H9 (cell line): ENCODE measurements around the gene PPFIA4. TPM values are rescaled to one million over a fixed set of nuclear protein-coding genes. Genes with fewer than 3 reads are reported as not detected.

Source experiments
- DNase-seq: peaks from one replicate; pipeline ENCODE4 v3.0.0-alpha.2; 2017
- H2AFZ ChIP-seq: one replicate; pipeline ENCODE4 v1.6.1; 2013; ENCODE audit warnings: mild to moderate bottlenecking, low read length, control low read depth, moderate library complexity
- H2AK5ac ChIP-seq: 2 replicates; pipeline ENCODE4 v1.6.1; 2013; ENCODE audit warnings: low read length, control low read depth, mixed read lengths; ENCODE audit not compliant: insufficient read length
- H2BK120ac ChIP-seq: one replicate; pipeline ENCODE4 v1.6.1; 2013; ENCODE audit warnings: low read depth, mild to moderate bottlenecking, low read length, control low read depth, inconsistent platforms; ENCODE audit not compliant: poor library complexity, severe bottlenecking
- H2BK12ac ChIP-seq: 2 replicates; pipeline ENCODE4 v1.6.1; 2013; ENCODE audit warnings: low read length, control low read depth, mixed read lengths, low read depth; ENCODE audit not compliant: insufficient read length
- H2BK15ac ChIP-seq: 2 replicates; pipeline ENCODE4 v1.6.1; 2013; ENCODE audit warnings: low read depth, low read length, control low read depth
- H2BK20ac ChIP-seq: one replicate; pipeline ENCODE4 v1.6.1; 2013; ENCODE audit warnings: low read depth, mild to moderate bottlenecking, low read length, control low read depth, inconsistent platforms; ENCODE audit not compliant: poor library complexity, severe bottlenecking
- H2BK5ac ChIP-seq: 2 replicates; pipeline ENCODE4 v1.6.1; 2013; ENCODE audit warnings: low read length, control low read depth, mixed read lengths; ENCODE audit not compliant: insufficient read length
- H3K14ac ChIP-seq: 2 replicates; pipeline ENCODE4 v1.6.1; 2013; ENCODE audit warnings: low read length, control low read depth; ENCODE audit not compliant: insufficient read depth
- H3K18ac ChIP-seq: 2 replicates; pipeline ENCODE4 v1.6.1; 2013; ENCODE audit warnings: low read depth, mild to moderate bottlenecking, mixed read lengths, low read length, control low read depth; ENCODE audit not compliant: insufficient read length
- H3K23ac ChIP-seq: 2 replicates; pipeline ENCODE4 v1.6.1; 2013; ENCODE audit warnings: low read length, control low read depth, mixed read lengths, low read depth; ENCODE audit not compliant: insufficient read length
- H3K23me2 ChIP-seq: 2 replicates; pipeline ENCODE4 v1.6.1; 2013; ENCODE audit warnings: low read depth, mild to moderate bottlenecking, mixed read lengths, low read length, control low read depth; ENCODE audit not compliant: insufficient read length, poor library complexity, severe bottlenecking
- H3K27ac ChIP-seq: 2 replicates; pipeline ENCODE4 v1.5.1; 2013; ENCODE audit warnings: low read length, control low read depth, mixed read lengths, low read depth; ENCODE audit not compliant: insufficient read length
- H3K27me3 ChIP-seq: 2 replicates; pipeline ENCODE4 v1.6.1; 2013; ENCODE audit warnings: low read length, control low read depth, inconsistent platforms; ENCODE audit not compliant: insufficient read depth
- H3K4ac ChIP-seq: 2 replicates; pipeline ENCODE4 v1.6.1; 2013; ENCODE audit warnings: low read depth, mild to moderate bottlenecking, control low read depth, inconsistent platforms, low read length, moderate library complexity
- H3K4me1 ChIP-seq: 2 replicates; pipeline ENCODE4 v1.6.1; 2013; ENCODE audit warnings: low read length, control low read depth, inconsistent platforms; ENCODE audit not compliant: insufficient read depth
- H3K4me2 ChIP-seq: 2 replicates; pipeline ENCODE4 v1.6.1; 2013; ENCODE audit warnings: low read length, control low read depth, mixed read lengths; ENCODE audit not compliant: insufficient read length, insufficient read depth
- H3K56ac ChIP-seq: 2 replicates; pipeline ENCODE4 v1.6.1; 2013; ENCODE audit warnings: low read depth, mild to moderate bottlenecking, mixed read lengths, low read length, control low read depth; ENCODE audit not compliant: insufficient read length
- H3K79me1 ChIP-seq: 2 replicates; pipeline ENCODE4 v1.6.1; 2013; ENCODE audit warnings: low read depth, mild to moderate bottlenecking, moderate library complexity, low read length, control low read depth, inconsistent platforms; ENCODE audit not compliant: insufficient read depth, poor library complexity, severe bottlenecking
- H3K79me2 ChIP-seq: 2 replicates; pipeline ENCODE4 v1.6.1; 2013; ENCODE audit warnings: low read length, control low read depth, inconsistent platforms; ENCODE audit not compliant: insufficient read depth
- H3K9ac ChIP-seq: 2 replicates; pipeline ENCODE4 v1.6.1; 2013; ENCODE audit warnings: low read length, control low read depth, mixed read lengths; ENCODE audit not compliant: insufficient read length; ENCODE audit errors: extremely low read depth
- H3K9me3 ChIP-seq: one replicate; pipeline ENCODE4 v1.6.1; 2013; ENCODE audit warnings: low read depth, low read length, inconsistent platforms; ENCODE audit not compliant: control insufficient read depth
- H3T11ph ChIP-seq: one replicate; pipeline ENCODE4 v1.6.1; 2013; ENCODE audit warnings: mild to moderate bottlenecking, low read length, control low read depth, inconsistent platforms
- H4K20me1 ChIP-seq: one replicate; pipeline ENCODE4 v1.6.1; 2013; ENCODE audit not compliant: control insufficient read depth, insufficient read length, insufficient read depth
- H4K5ac ChIP-seq: 2 replicates; pipeline ENCODE4 v1.6.1; 2013; ENCODE audit warnings: low read depth, mild to moderate bottlenecking, mixed read lengths, low read length, control low read depth; ENCODE audit not compliant: insufficient read length
- H4K8ac ChIP-seq: replicated peaks from 2 replicates; pipeline ENCODE4 v1.6.1; 2013; ENCODE audit warnings: low read length, control low read depth, mixed read lengths, low read depth; ENCODE audit not compliant: insufficient read length
- H4K91ac ChIP-seq: 2 replicates; pipeline ENCODE4 v1.6.1; 2013; ENCODE audit warnings: low read depth, mild to moderate bottlenecking, moderate library complexity, mixed read lengths, low read length, control low read depth; ENCODE audit not compliant: insufficient read length
- H3K27ac Mint-ChIP-seq, 3 experiments: 2 replicates in 2 of 3; 3 replicates in 1 of 3; pipeline ENCODE4 v1.8.0; 2020 to 2021; ENCODE audit warnings: mixed read lengths in 3 of 3, mild to moderate bottlenecking in 1 of 3, moderate library complexity in 1 of 3
- H3K27me3 Mint-ChIP-seq: 2 replicates; pipeline ENCODE4 v1.8.0; 2021; ENCODE audit warnings: low read depth, mild to moderate bottlenecking, moderate library complexity, mixed read lengths
- H3K36me3 Mint-ChIP-seq, 3 experiments: 2 replicates in 2 of 3; 3 replicates in 1 of 3; pipeline ENCODE4 v1.8.0; 2020 to 2021; ENCODE audit warnings: low read depth in 3 of 3, mixed read lengths in 3 of 3; ENCODE audit not compliant: insufficient read depth in 1 of 3
- H3K4me1 Mint-ChIP-seq, 2 experiments: 2 replicates each; pipeline ENCODE4 v1.8.0; 2020; ENCODE audit warnings: mixed read lengths in 2 of 2
- H3K4me3 Mint-ChIP-seq, 2 experiments: 2 replicates in 1 of 2; 3 replicates in 1 of 2; pipeline ENCODE4 v1.8.0; 2020 to 2021; ENCODE audit warnings: mild to moderate bottlenecking in 2 of 2, mixed read lengths in 2 of 2, moderate library complexity in 1 of 2
- H3K9me3 Mint-ChIP-seq, 2 experiments: 2 replicates in 1 of 2; 3 replicates in 1 of 2; pipeline ENCODE4 v1.8.0; 2020; ENCODE audit warnings: mild to moderate bottlenecking in 2 of 2, mixed read lengths in 2 of 2, moderate library complexity in 1 of 2
- CTCF ChIP-seq: fragments of 200-600 bp; sonication (generic); conservative IDR thresholded peaks from 3 replicates; pipeline ENCODE4 v1.8.0; 2021; ENCODE audit warnings: antibody characterized with exemption, mild to moderate bottlenecking
- total RNA-seq: library from RNA; stranded (reverse); gene quantifications from 2 replicates; pipeline ENCODE4 v1.2.1, GENCODE V29; 2021

PPFIA4 gene
- total RNA-seq, 1 experiment from 2014 or later = 3.9 TPM

- no peak overlapping the region for H3K14ac ChIP-seq
- no peak overlapping the region for H4K8ac ChIP-seq
- H3K4me3 Mint-ChIP-seq = no peak overlapping the region
- no peak overlapping the region for H3K18ac ChIP-seq
- no peak overlapping the region for H3K9ac ChIP-seq
- DNase-seq = no peak
- no peak overlapping the region for H2BK5ac ChIP-seq
- H3K4ac ChIP-seq = no peak overlapping the region
- H3K4me1 ChIP-seq = peaks cover 3% of the 10 kb centered on the region; the same call in 1 of the 2 replicates
- peaks cover 0 to 5% (median 4%) of the 10 kb centered on the region in 3 experiments; a peak in 2 of 7 replicates for H3K36me3 Mint-ChIP-seq
- no peaks in the 10 kb centered on the region for H3K9me3 Mint-ChIP-seq
- H4K20me1 ChIP-seq = no peaks in the 10 kb centered on the region
- H3K9me3 ChIP-seq = no peaks in the 10 kb centered on the region
- peaks cover 8% of the 10 kb centered on the region for H3K23me2 ChIP-seq
- H2AK5ac ChIP-seq = no peak overlapping the region
- peak overlapping the region in 1 of 3 experiments; percentile 56; a peak in 1 of 7 replicates for H3K27ac Mint-ChIP-seq
- H3K79me2 ChIP-seq = no peaks in the 10 kb centered on the region
- H3K23ac ChIP-seq = no peak overlapping the region
- H3K27me3 Mint-ChIP-seq = peaks cover 2% of the 10 kb centered on the region
- H3K27ac ChIP-seq = no peak overlapping the region
- H2BK20ac ChIP-seq = no peak overlapping the region
- no peak overlapping the region for H4K5ac ChIP-seq
- no peak overlapping the region for H2BK120ac ChIP-seq
- H3K27me3 ChIP-seq = no peaks in the 10 kb centered on the region; the same call in 1 of the 2 replicates
- H2BK15ac ChIP-seq = no peak overlapping the region
- no peak overlapping the region for H4K91ac ChIP-seq
- no peak for TF ChIP-seq CTCF
- H3K4me2 ChIP-seq = no peak overlapping the region
- H3K56ac ChIP-seq = no peak overlapping the region
- peaks cover 0 to 9% of the 10 kb centered on the region in 2 experiments; a peak in 2 of 4 replicates for H3K4me1 Mint-ChIP-seq
- H3T11ph ChIP-seq = no peak overlapping the region
- H3K79me1 ChIP-seq = no peaks in the 10 kb centered on the region
- H2AFZ ChIP-seq = no peak overlapping the region
- H2BK12ac ChIP-seq = no peak overlapping the region
Observed at GRCh38 chr1:203074610-203075009, 48.3 kb downstream of the PPFIA4 start.
